Measurements from ENCODE around the gene AQP10.

Gene AQP10

DNA sequence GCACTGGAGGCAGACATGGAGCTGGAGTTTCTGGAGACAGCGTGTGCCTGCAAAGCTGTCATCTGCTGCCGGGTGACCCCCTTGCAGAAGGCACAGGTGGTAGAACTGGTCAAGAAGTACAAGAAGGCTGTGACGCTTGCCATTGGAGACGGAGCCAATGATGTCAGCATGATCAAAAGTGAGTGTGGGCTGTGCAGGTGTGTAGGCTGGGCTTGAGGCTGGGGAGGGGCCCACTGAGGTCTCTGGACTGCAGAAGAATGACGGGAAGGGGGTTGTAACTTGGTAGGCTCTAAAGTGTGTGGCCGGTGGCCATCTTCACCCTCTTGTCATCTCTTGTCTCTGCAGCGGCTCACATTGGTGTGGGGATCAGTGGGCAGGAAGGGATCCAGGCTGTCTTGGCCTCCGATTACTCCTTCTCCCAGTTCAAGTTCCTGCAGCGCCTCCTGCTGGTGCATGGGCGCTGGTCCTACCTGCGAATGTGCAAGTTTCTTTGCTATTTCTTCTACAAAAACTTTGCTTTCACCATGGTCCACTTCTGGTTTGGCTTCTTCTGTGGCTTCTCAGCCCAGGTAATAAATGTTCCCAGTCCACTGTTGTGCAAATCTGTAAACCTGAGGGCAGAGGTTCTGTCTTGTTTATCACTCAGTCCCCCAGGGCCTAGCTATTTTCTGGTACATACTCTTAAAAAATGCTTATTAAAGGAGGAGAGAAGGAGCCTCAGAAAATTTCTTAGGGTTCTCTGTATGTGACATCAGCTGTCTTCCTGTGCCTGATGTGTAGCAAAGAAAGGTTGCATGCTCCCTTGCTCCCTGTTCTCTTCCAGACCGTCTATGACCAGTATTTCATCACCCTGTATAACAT lies 24.3 kb downstream of the AQP10 start:
- TF ChIP-seq, protein P1, sequence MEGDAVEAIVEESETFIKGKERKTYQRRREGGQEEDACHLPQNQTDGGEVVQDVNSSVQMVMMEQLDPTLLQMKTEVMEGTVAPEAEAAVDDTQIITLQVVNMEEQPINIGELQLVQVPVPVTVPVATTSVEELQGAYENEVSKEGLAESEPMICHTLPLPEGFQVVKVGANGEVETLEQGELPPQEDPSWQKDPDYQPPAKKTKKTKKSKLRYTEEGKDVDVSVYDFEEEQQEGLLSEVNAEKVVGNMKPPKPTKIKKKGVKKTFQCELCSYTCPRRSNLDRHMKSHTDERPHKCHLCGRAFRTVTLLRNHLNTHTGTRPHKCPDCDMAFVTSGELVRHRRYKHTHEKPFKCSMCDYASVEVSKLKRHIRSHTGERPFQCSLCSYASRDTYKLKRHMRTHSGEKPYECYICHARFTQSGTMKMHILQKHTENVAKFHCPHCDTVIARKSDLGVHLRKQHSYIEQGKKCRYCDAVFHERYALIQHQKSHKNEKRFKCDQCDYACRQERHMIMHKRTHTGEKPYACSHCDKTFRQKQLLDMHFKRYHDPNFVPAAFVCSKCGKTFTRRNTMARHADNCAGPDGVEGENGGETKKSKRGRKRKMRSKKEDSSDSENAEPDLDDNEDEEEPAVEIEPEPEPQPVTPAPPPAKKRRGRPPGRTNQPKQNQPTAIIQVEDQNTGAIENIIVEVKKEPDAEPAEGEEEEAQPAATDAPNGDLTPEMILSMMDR (IDR thresholded peaks at IDR 0.05; ENCODE audit: borderline replicate concordance, insufficient read depth, low read depth, low read length) = peak; percentile 85
- H3K4me3 ChIP-seq (ENCODE audit: low read depth, low read length) = no peak overlapping the region

DNA sequence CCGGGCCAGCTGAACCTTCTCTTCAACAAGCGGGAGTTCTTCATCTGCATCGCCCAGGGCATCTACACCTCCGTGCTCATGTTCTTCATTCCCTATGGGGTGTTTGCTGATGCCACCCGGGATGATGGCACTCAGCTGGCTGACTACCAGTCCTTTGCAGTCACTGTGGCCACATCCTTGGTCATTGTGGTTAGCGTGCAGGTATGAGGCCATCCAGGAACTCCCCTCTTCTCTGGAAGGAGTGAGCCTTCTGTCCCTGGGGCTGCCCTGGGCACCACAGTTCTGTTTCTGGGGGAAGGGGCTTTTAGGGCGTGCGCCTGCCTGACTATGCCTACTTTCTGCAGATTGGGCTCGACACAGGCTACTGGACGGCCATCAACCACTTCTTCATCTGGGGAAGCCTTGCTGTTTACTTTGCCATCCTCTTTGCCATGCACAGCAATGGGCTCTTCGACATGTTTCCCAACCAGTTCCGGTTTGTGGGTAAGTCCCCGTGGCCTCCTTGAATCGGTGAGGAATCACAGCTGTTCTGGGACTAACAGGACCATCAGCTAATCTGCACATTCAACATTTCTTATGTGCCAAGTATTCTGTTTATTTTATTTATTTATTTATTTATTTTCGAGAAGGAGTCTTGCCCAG lies 25.5 kb downstream of the AQP10 start:
- H3K4me3 ChIP-seq (ENCODE audit: low read depth, low read length) = no peak overlapping the region
- TF ChIP-seq, protein P1 (IDR thresholded peaks at IDR 0.05; ENCODE audit: borderline replicate concordance, insufficient read depth, low read depth, low read length) = no peak

DNA sequence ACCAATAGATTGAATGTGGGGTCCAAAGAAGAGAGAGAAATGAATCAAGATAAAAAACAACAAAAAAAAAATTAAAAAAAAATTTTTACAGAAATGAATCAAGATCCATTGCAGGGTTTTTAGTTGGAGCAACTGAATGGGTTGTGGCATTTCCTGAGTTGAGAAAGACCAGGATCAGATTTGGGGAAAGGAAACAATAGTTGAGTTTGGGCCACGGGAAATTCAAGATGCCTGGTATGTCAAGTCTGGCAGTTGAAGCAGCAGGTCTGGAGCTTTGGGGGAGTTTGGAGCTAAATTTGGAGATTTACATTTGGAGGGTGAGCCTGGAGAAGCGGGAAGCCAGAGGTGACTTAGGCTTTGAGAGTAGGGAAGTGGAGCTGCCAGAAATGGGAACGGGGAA lies 27.1 kb downstream of the AQP10 start:
- H3K4me3 ChIP-seq (ENCODE audit: low read depth, low read length) = no peak overlapping the region
- TF ChIP-seq, protein P1 (IDR thresholded peaks at IDR 0.05; ENCODE audit: borderline replicate concordance, insufficient read depth, low read depth, low read length) = no peak

DNA sequence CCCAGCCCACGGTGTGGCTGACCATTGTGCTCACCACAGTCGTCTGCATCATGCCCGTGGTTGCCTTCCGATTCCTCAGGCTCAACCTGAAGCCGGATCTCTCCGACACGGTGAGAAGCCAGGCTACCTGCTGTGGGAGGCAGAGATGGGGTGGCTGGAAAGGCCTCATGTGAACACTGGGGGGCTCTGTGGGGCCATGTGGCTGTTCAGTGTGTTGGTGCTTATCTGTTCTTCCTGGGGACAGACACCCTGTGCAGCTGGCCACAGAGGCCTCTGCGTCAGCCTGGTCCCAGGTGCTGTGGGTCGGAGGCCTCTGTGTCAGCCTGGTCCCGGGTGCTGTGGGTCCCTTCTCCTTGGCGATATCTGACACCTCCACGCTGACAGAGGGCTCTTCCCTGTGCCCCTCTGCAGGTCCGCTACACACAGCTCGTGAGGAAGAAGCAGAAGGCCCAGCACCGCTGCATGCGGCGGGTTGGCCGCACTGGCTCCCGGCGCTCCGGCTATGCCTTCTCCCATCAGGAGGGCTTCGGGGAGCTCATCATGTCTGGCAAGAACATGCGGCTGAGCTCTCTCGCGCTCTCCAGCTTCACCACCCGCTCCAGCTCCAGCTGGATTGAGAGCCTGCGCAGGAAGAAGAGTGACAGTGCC lies 27.7 kb downstream of the AQP10 start:
- TF ChIP-seq, protein P1 (IDR thresholded peaks at IDR 0.05; ENCODE audit: borderline replicate concordance, insufficient read depth, low read depth, low read length) = peak; percentile 53; the same call in 1 of the 2 replicates
- H3K4me3 ChIP-seq (ENCODE audit: low read depth, low read length) = no peak overlapping the region

GRCh38 chr1:154349121-154349520 lies 28.2 kb downstream of the AQP10 start:
- H3K4me3 ChIP-seq (ENCODE audit: low read depth, low read length) = no peak overlapping the region
- TF ChIP-seq, protein P1 (IDR thresholded peaks at IDR 0.05; ENCODE audit: borderline replicate concordance, insufficient read depth, low read depth, low read length) = no peak

DNA sequence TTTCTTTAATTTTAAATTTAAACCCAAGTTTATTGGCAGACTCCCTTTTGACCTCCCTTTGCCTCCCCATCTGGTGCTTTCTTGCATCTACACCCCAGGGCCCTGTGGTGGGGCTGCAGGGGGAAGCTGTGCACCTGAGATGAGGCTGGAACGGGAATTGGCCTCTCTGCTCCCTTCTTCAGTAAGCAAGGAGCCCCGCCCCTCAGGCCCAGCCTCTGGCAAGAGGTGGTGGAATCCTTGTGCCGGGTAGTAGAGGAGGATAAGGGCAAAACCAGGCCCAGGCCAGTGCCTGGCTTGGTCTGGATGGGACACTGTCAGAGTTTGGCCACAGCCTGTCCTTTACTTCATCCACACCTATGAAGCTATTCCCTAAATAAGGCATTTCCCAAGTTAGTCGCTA lies 29.5 kb downstream of the AQP10 start:
- H3K4me3 ChIP-seq (ENCODE audit: low read depth, low read length) = no peak overlapping the region
- TF ChIP-seq, protein P1 (IDR thresholded peaks at IDR 0.05; ENCODE audit: borderline replicate concordance, insufficient read depth, low read depth, low read length) = no peak

Data from GM12875 (cell line).